ENCODE measurements around the gene TMEM132A. TPM values are rescaled to one million over a fixed set of nuclear protein-coding genes. Genes with fewer than 3 reads are reported as not detected.

TMEM132A gene
- total RNA-seq, 2 experiments from 2014 or later, result 3.3 to 5.7 TPM

DNA sequence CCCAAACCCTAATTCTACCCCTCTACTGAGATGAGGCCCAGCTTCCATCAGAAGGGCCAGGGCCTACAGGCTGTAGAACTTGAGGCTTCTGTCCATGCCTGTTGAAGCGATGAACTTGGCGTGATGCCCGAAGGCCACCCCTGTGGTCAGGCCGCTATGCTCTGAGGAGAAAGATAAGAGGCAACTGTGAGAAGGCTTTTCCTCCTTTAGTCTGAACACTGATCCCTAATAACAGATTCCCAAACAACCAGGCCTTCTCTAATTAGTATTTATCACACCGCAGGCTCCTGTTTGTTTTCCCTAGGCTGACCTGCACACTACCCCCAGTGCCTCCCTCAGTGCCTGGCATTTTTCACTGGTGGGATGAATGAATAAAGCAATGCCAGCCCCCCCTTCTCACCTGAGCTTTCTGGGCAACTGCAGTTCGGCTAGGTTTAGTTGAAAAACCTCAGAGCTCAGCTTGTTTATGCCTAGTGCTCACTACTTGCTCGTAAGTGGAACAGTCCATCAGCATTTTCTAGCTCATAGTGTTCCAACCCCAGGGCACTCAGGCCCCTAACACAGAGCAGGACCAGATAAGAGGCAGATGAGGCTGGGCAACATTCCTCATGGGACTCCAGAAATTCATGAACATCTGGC, 33.0 kb upstream of the TMEM132A start:
- Mint-ChIP-seq H3K36me3 (peaks cover 45% of the 10 kb centered on the region), H3K4me1 (ENCODE audit: low read depth) (no peaks in the 10 kb centered on the region), H3K4me3 (no peak overlapping the region), H3K9me3 (no peaks in the 10 kb centered on the region), H3K27ac (no peak overlapping the region), H3K27me3 (no peaks in the 10 kb centered on the region)
- intact Hi-C loops (cut with micrococcal nuclease), result no loop called here
- DNase-seq, result no peak
- CTCF ChIA-PET, result interaction anchor here (0.6 to 3.6 kb wide), 3 partner anchors 8 to 60 kb away, joined by 4 to 24 read pairs (median 4); no protein-coding TSS in a partner anchor
- POLR2A ChIA-PET, result interaction anchor here (0.6 kb wide), 1 partner anchor 41 kb away, joined by 3 read pairs; no protein-coding TSS in a partner anchor

DNA sequence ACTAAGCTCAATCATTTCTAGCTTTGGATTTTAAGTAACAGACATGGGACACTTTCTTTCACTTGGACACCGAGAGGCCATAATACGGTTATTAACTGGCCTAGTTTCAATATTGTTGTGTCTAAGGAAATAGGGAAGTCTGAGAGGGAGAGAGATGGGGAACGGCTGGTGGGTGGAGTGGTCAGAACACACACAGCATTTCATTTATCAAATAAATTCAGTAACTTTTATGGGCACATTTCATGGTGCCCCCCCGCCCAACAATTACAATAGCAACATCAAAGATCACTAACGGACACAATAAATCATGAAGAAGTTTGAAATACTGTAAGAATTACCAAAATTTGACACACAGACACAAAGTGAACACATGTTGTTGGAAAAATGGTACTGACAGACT, 28.6 kb upstream of the TMEM132A start:
- intact Hi-C loops (cut with micrococcal nuclease), result loop anchor here (5.0 kb wide), 1 partner anchor 118 kb away; no protein-coding TSS in a partner anchor
- Mint-ChIP-seq H3K4me1 (ENCODE audit: low read depth) (no peaks in the 10 kb centered on the region), H3K36me3 (peaks cover 59% of the 10 kb centered on the region), H3K27me3 (no peaks in the 10 kb centered on the region), H3K27ac (no peak overlapping the region), H3K9me3 (no peaks in the 10 kb centered on the region), H3K4me3 (no peak overlapping the region)
- ChIA-PET POLR2A (interaction anchor here (1.0 kb wide), 1 partner anchor 10 kb away, joined by 3 read pairs; the partner anchor contains the start of gene PRPF19), CTCF (interaction anchor here (1.8 to 1.9 kb wide), 2 partner anchors 8 to 65 kb away, joined by 7 to 8 read pairs; no protein-coding TSS in a partner anchor)
- no peak for DNase-seq

DNA sequence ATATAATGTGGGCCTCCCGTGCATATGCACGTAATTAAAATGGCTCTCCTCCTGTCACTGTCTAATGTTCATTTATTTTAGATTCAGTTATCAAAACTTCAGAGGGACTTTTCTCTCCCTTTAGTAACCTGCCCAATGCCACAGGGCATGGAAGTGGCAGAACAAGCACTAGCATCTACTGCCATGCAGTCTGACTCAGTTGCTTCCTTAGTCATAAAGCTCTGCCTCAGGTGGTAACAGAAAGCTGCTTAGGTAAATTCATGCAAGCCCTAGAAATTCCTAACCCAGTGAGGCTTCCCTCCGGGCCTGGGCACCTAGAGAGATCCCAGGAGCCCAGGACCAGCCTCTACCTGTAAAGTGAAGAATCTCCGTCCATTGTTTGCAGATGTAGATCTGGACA, 26.8 kb upstream of the TMEM132A start:
- Mint-ChIP-seq H3K36me3 (peaks cover 68% of the 10 kb centered on the region), H3K9me3 (no peaks in the 10 kb centered on the region), H3K27ac (no peak overlapping the region), H3K27me3 (no peaks in the 10 kb centered on the region), H3K4me3 (no peak overlapping the region), H3K4me1 (ENCODE audit: low read depth) (no peaks in the 10 kb centered on the region)
- no peak for DNase-seq
- CTCF ChIA-PET, result interaction anchor here (1.1 to 11.1 kb wide), 5 partner anchors 10 to 122 kb away, joined by 3 to 117 read pairs (median 3); no protein-coding TSS in a partner anchor
- POLR2A ChIA-PET, result no interaction called here
- intact Hi-C loops (cut with micrococcal nuclease), result loop anchor here (5.0 kb wide), 1 partner anchor 120 kb away; no protein-coding TSS in a partner anchor

DNA sequence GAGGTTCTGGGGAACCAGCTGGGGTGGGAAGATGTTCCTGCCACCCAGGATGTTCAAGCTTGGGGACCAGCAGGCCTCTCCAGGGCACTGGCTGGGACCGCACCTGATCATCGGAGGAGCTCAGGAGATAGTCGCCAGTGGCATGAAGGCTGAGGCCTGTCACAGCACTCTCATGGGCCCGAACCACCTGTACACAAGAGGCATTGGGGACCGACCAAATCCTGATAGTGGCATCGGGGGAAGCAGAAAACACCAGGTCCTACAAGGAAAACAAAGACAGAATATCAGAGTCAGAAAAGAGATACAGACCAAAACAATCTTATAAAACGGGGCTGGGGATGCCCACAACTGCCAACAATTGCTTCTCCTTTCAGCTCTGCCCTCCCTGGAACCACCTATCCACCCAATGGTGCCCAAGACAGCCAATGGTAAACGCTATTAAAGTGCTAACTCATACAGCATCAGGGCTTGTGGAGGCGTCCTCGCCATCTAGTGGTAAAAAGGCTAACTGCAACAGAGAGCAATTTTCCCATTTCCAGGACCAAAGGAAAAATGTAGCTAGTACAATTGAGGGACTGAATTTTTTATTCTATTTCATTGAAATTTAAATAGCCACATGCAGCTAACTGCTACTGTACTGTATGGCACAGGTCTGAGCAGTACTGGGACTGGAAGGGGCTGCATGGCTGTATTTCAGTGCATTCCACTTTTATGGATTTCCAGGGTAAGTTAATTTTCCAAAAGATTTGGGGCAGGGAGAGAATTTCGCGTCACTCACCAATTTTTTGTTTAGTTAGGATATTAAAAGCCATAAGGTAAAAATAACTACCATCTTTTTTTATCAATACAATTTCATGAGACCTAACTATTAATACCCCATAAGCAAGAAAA, 25.0 kb upstream of the TMEM132A start:
- no peak overlapping the region for H3K4me3 Mint-ChIP-seq
- H3K9me3 Mint-ChIP-seq, result no peaks in the 10 kb centered on the region
- no peak overlapping the region for H3K27ac Mint-ChIP-seq
- ChIA-PET POLR2A (no interaction called here), CTCF (interaction anchor here (0.6 to 11.1 kb wide), 33 partner anchors 8 to 504 kb away, joined by 3 to 117 read pairs (median 4); partner anchors contain the start of genes CCDC86 and TMEM109)
- no peaks in the 10 kb centered on the region for H3K27me3 Mint-ChIP-seq
- intact Hi-C loops (cut with micrococcal nuclease), result loop anchor here (1.0 to 5.0 kb wide), 2 partner anchors 68 to 122 kb away; no protein-coding TSS in a partner anchor
- H3K4me1 Mint-ChIP-seq (ENCODE audit: low read depth), result peaks cover 11% of the 10 kb centered on the region
- DNase-seq, result no peak
- peaks cover 69% of the 10 kb centered on the region for H3K36me3 Mint-ChIP-seq

DNA sequence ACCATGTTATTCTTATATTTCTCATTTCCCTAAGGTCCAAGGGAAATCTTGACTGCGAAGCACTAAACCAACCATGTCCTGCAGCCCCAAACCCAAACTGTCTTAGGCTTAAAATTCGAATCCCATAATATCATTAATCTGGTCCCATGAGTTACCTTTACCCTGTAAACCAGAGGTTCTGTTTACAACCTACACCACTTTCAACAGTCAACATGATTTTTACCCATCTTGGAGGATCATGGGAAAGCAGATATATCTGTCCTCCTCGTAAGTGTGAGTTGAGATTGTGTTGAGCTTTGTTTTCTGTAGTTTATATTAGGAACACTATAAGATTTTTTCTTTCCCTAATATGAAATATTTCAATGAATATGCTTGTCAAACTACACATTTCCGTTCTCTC, 24.3 kb upstream of the TMEM132A start:
- peaks cover 68% of the 10 kb centered on the region for H3K36me3 Mint-ChIP-seq
- H3K27me3 Mint-ChIP-seq, result no peaks in the 10 kb centered on the region
- no peak overlapping the region for H3K27ac Mint-ChIP-seq
- POLR2A ChIA-PET, result no interaction called here
- H3K4me1 Mint-ChIP-seq (ENCODE audit: low read depth), result peaks cover 17% of the 10 kb centered on the region
- CTCF ChIA-PET, result interaction anchor here (0.6 to 11.1 kb wide), 25 partner anchors 9 to 504 kb away, joined by 3 to 117 read pairs (median 4); partner anchors contain the start of genes CCDC86 and TMEM109
- no peak for DNase-seq
- intact Hi-C loops (cut with micrococcal nuclease), result loop anchor here (1.0 to 5.0 kb wide), 2 partner anchors 69 to 123 kb away; no protein-coding TSS in a partner anchor
- H3K9me3 Mint-ChIP-seq, result no peaks in the 10 kb centered on the region
- no peak overlapping the region for H3K4me3 Mint-ChIP-seq

DNA sequence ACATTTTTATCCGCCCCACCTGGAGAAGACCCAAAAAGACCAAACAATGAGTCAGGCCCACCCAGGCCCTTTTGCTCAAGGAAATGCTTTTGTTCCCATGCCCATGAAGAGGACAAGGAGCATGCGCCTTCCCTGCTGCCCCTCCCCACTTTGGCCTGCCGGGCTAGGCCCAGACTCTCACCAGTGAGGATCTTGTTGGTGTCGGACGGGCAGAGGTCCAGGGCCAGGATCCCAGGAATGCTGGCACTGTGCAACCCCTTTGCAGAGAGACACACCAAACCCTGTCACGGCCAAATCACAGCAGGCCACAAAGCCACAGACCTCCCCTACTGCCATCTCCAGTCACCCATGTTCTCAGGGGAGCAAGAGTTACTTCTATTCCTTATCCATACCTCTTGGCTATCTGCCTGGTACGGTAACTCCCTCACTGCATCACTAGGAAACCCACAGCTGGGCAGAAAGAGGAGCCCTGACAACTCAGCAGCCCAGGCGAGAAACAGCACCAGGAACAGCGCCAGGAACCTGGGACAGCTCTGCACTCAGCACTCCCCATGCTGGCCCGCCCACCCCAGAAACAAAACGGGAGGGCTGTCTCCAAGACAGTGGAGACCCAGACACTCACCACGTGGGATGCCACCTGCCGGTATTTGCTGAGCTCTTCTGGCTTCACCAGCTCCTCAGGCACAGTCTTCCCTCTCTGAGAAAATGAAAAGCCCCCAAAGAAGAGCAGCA, 23.4 kb upstream of the TMEM132A start:
- DNase-seq, result no peak

DNA sequence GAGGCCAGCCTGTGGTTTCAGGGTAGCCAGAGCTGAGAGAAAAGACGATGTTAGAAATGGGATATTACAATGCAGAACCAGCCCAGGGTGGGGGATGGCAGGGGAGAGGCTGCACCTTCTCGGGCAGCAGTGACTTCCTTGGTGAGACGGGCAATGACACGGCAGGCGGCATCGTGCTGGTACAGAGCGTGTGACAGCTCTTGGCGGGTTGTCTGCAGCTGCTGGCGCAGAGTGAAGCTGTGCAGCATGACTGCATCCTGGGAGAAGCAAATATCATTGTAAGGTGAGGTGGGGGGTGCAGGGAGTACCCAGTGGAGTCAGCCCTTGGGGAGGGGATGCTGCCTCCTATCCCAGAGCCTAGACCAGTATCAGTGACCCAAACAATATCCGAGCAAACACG, 21.6 kb upstream of the TMEM132A start:
- ChIA-PET POLR2A (interaction anchor here (1.1 kb wide), 2 partner anchors 12 to 65 kb away, joined by 3 read pairs; no protein-coding TSS in a partner anchor), CTCF (interaction anchor here (1.0 to 11.1 kb wide), 3 partner anchors 12 to 82 kb away, joined by 3 to 117 read pairs (median 86); partner anchors contain the start of gene TMEM109)
- DNase-seq, result no peak
- Mint-ChIP-seq H3K4me3 (no peak overlapping the region), H3K27ac (no peak overlapping the region), H3K4me1 (ENCODE audit: low read depth) (peaks cover 30% of the 10 kb centered on the region), H3K36me3 (peaks cover 47% of the 10 kb centered on the region), H3K27me3 (no peaks in the 10 kb centered on the region), H3K9me3 (no peaks in the 10 kb centered on the region)
- intact Hi-C loops (cut with micrococcal nuclease), result no loop called here

More for the DNA sequence above, 23.4 kb upstream of the TMEM132A start:
- intact Hi-C loops (cut with micrococcal nuclease), result no loop called here
- Mint-ChIP-seq H3K9me3 (no peaks in the 10 kb centered on the region), H3K4me1 (ENCODE audit: low read depth) (peaks cover 24% of the 10 kb centered on the region), H3K36me3 (peaks cover 61% of the 10 kb centered on the region), H3K4me3 (no peak overlapping the region), H3K27ac (no peak overlapping the region), H3K27me3 (no peaks in the 10 kb centered on the region)
- ChIA-PET POLR2A (interaction anchor here (1.5 kb wide), 1 partner anchor 11 kb away, joined by 4 read pairs; no protein-coding TSS in a partner anchor), CTCF (interaction anchor here (1.0 to 11.1 kb wide), 9 partner anchors 13 to 287 kb away, joined by 3 to 117 read pairs (median 6); partner anchors contain the start of gene TMEM109)

DNA sequence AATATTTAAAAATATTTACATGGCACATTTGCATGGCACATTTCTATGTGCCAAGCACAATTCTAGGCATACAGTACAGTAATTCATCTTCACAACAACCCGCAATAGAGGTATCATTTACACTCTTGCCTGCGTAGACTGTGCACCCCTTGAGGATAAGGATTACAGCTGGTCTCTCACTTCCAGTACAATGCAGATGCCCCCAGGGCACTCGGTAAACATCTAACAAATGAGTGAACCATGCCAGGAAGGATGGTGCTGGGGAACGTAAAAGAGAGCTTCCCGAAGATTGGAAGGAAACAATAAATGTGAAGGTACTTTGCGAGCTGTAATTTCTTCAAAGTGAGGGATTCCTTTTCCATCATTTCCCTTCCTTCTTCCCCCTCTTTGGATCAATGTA, 19.2 kb upstream of the TMEM132A start:
- H3K4me3 Mint-ChIP-seq, result peak overlapping the region; percentile 90
- no peaks in the 10 kb centered on the region for H3K27me3 Mint-ChIP-seq
- intact Hi-C loops (cut with micrococcal nuclease), result loop anchor here (5.0 kb wide), 1 partner anchor 527 kb away; the partner anchor contains the start of gene SDHAF2
- CTCF ChIA-PET, result interaction anchor here (1.0 to 11.1 kb wide), 5 partner anchors 9 to 283 kb away, joined by 3 to 117 read pairs (median 6); partner anchors contain the start of gene TMEM109
- H3K36me3 Mint-ChIP-seq, result peaks cover 29% of the 10 kb centered on the region
- H3K27ac Mint-ChIP-seq, result peak overlapping the region; percentile 94
- H3K4me1 Mint-ChIP-seq (ENCODE audit: low read depth), result peaks cover 30% of the 10 kb centered on the region
- H3K9me3 Mint-ChIP-seq, result no peaks in the 10 kb centered on the region
- POLR2A ChIA-PET, result interaction anchor here (0.9 to 3.5 kb wide), 5 partner anchors 10 to 187 kb away, joined by 3 to 26 read pairs (median 4); partner anchors contain the start of genes CCDC86 and TMEM109
- no peak for DNase-seq

DNA sequence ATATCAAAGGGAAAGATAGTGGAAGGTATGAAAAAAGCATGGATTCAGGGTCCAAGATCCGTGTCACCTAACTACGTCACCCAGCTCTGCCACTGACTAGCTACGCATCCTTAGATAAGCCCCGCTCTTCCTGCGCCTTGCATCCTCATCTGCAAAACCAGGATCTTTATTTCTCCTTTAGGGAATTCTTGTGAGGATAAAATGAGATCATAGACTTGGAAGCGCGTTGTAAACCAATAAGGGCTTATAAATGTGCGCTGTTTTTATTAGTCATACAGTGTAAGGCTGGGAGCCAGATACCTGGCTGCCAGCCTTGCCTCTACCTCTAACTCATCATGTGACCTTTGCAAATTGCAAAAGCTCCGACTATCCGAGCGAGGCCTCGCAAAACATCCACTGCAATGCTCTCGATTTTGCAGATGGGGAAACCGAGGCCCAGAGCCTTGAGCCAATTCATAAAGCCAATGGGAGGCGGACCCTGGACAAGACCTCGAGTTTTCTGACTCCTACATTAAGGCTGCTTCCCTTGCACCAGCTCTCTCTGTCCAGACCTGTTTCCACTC, 18.6 kb upstream of the TMEM132A start:
- CTCF ChIA-PET, result interaction anchor here (1.0 to 11.1 kb wide), 5 partner anchors 9 to 282 kb away, joined by 3 to 117 read pairs (median 6); partner anchors contain the start of gene TMEM109
- H3K4me1 Mint-ChIP-seq (ENCODE audit: low read depth), result peaks cover 32% of the 10 kb centered on the region

More for the DNA sequence above, 18.6 kb upstream of the TMEM132A start:
- peak overlapping the region; percentile 90 for H3K4me3 Mint-ChIP-seq
- H3K27me3 Mint-ChIP-seq, result no peaks in the 10 kb centered on the region
- no peaks in the 10 kb centered on the region for H3K9me3 Mint-ChIP-seq
- intact Hi-C loops (cut with micrococcal nuclease), result loop anchor here (1.0 to 5.0 kb wide), 4 partner anchors 9 to 527 kb away; partner anchors contain the start of genes SDHAF2, TMEM109 and VPS37C
- POLR2A ChIA-PET, result interaction anchor here (0.9 to 3.5 kb wide), 6 partner anchors 9 to 186 kb away, joined by 3 to 26 read pairs (median 4); partner anchors contain the start of genes CCDC86 and TMEM109
- H3K36me3 Mint-ChIP-seq, result peaks cover 24% of the 10 kb centered on the region
- peak overlapping the region; percentile 94 for H3K27ac Mint-ChIP-seq
- peak; percentile 31 for DNase-seq
